Common myeloid progenitor, CD34-positive (primary cell): ENCODE measurements around the gene ARRB2.
A peak's percentile ranks its signal among the peaks of the same experiment; 100 is the strongest.

Experiments
- CTCF ChIA-PET: fragments of 350-600 bp; sonication (Branson Sonifier 250); formaldehyde crosslinking; loops from one replicate; lab custom pipeline; 2021; ENCODE audit warnings: antibody characterized with exemption; lab: Charles Lee
- POLR2A ChIA-PET: fragments of 350-600 bp; sonication (Branson Sonifier 250); formaldehyde crosslinking; loops from one replicate; lab custom pipeline; 2021; ENCODE audit warnings: antibody characterized with exemption; lab: Charles Lee
- DNase-seq, 3 donors: peaks; one replicate each; pipeline versions ENCODE4 v3.0.0 to v3.0.0-alpha.2; 2013
- H3K27ac ChIP-seq, 2 experiments: 1 replicate in 1 of 2; 2 replicates in 1 of 2; pipeline ENCODE4 v1.7.0; 2013; ENCODE audit warnings: inconsistent platforms in 2 of 2, low read length in 2 of 2, mild to moderate bottlenecking in 2 of 2, low read depth in 1 of 2, moderate library complexity in 1 of 2; ENCODE audit not compliant: severe bottlenecking in 2 of 2, insufficient read depth in 1 of 2, poor library complexity in 1 of 2
- H3K27me3 ChIP-seq, 5 experiments: replicated peaks in 2 of 5; 1 replicate in 3 of 5; 2 replicates in 2 of 5; pipeline versions ENCODE4 v1.6.1 to v1.7.0; 2013; ENCODE audit warnings: low read length in 4 of 5, mild to moderate bottlenecking in 2 of 5, moderate library complexity in 2 of 5, inconsistent platforms in 1 of 5; ENCODE audit not compliant: insufficient read depth in 5 of 5, control insufficient read depth in 4 of 5
- H3K36me3 ChIP-seq, 4 experiments: 1 replicate in 2 of 4; 2 replicates in 2 of 4; pipeline versions ENCODE4 v1.6.1 to v1.7.0; 2013; ENCODE audit warnings: low read length in 3 of 4, control low read depth in 1 of 4, mild to moderate bottlenecking in 1 of 4; ENCODE audit not compliant: control insufficient read depth in 4 of 4, insufficient read depth in 4 of 4
- H3K4me1 ChIP-seq, 4 experiments: 1 replicate in 3 of 4; 2 replicates in 1 of 4; pipeline versions ENCODE4 v1.6.1 to v1.7.1; 2013; ENCODE audit warnings: low read length in 3 of 4, mild to moderate bottlenecking in 3 of 4, control low read depth in 1 of 4, inconsistent platforms in 1 of 4, moderate library complexity in 1 of 4; ENCODE audit not compliant: control insufficient read depth in 4 of 4, insufficient read depth in 4 of 4; ENCODE audit errors: control extremely low read depth in 1 of 4
- H3K4me3 ChIP-seq, 7 experiments: 1 replicate in 4 of 7; 2 replicates in 3 of 7; pipeline versions ENCODE4 v1.5.1 to v1.7.0; 2013; ENCODE audit warnings: mild to moderate bottlenecking in 7 of 7, low read length in 6 of 7, moderate library complexity in 6 of 7, inconsistent platforms in 2 of 7, low read depth in 2 of 7, control low read depth in 1 of 7; ENCODE audit not compliant: insufficient read depth in 4 of 7, control insufficient read depth in 1 of 7; ENCODE audit errors: extremely low read depth in 1 of 7
- H3K9me3 ChIP-seq, 5 experiments: 1 replicate in 4 of 5; 2 replicates in 1 of 5; pipeline versions ENCODE4 v1.6.1 to v1.7.1; 2013; ENCODE audit warnings: low read length in 4 of 5, mild to moderate bottlenecking in 2 of 5, inconsistent platforms in 1 of 5, low read depth in 1 of 5, moderate library complexity in 1 of 5; ENCODE audit not compliant: control insufficient read depth in 4 of 5, insufficient read depth in 2 of 5; ENCODE audit errors: control extremely low read depth in 1 of 5
- WGBS: methylation state at CpG from one replicate; pipeline ENCODE4 v1.1.5; 2013; ENCODE audit not compliant: insufficient coverage; 5-methylcytosine and 5-hydroxymethylcytosine counted together

Gene ARRB2

GRCh38 chr17:4747847-4748246 is 37.4 kb downstream of the ARRB2 start:
- ChIA-PET POLR2A (interaction anchor here (0.8 to 1.1 kb wide), 2 partner anchors 15 to 42 kb away, joined by 4 read pairs; no protein-coding TSS in a partner anchor), CTCF (interaction anchor here (0.6 to 2.6 kb wide), 4 partner anchors 36 to 369 kb away, joined by 3 to 9 read pairs (median 4); partner anchors contain the start of gene GLTPD2)
- Histone ChIP-seq H3K4me1 (peaks cover 5 to 25% (median 20%) of the 10 kb centered on the region in 4 experiments), H3K4me3 (peak overlapping the region in 5 of 7 experiments; percentile 7 to 66 (median 22)), H3K27me3 (peaks cover 0 to 20% (median 16%) of the 10 kb centered on the region in 5 experiments), H3K9me3 (no peaks in the 10 kb centered on the region), H3K27ac (no peak overlapping the region), H3K36me3 (no peaks in the 10 kb centered on the region)
- WGBS = 0% methylated on average over 3 of the region's 5 CpGs
- DNase-seq = peak; percentile 53 to 87 (median 85)

DNA sequence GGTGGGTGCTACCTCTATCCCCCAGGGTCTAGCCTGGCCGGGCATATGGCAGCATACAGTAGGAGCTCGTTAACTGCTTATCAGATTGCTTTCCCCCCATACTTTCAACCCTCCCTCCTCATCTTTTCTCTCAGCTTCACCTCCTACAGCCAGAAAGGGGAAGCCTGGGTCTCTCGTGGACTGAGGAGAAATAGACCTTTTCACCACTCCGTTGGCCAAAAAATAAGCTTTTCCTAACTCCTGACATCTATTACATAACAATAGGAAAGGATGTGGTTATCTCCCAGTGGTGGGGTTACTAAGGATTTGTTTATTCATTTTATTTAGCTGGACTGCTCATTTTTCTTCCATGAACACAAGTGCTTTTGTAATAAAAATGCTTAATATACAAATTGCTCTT is 38.3 kb downstream of the ARRB2 start:
- 37% methylated on average over 2 of the region's 4 CpGs for WGBS
- Histone ChIP-seq H3K4me1 (peaks cover 5 to 25% (median 20%) of the 10 kb centered on the region in 4 experiments), H3K36me3 (no peaks in the 10 kb centered on the region), H3K27ac (no peak overlapping the region), H3K9me3 (no peaks in the 10 kb centered on the region), H3K4me3 (peak overlapping the region in 1 of 7 experiments; percentile 30), H3K27me3 (peaks cover 0 to 20% (median 16%) of the 10 kb centered on the region in 5 experiments)
- peak in 1 of 3 donors; percentile 19 for DNase-seq
- ChIA-PET CTCF (interaction anchor here (0.6 to 2.6 kb wide), 5 partner anchors 24 to 140 kb away, joined by 3 to 9 read pairs (median 3); partner anchors contain the start of gene GLTPD2), POLR2A (interaction anchor here (0.8 to 1.1 kb wide), 2 partner anchors 16 to 41 kb away, joined by 4 read pairs; no protein-coding TSS in a partner anchor)

DNA sequence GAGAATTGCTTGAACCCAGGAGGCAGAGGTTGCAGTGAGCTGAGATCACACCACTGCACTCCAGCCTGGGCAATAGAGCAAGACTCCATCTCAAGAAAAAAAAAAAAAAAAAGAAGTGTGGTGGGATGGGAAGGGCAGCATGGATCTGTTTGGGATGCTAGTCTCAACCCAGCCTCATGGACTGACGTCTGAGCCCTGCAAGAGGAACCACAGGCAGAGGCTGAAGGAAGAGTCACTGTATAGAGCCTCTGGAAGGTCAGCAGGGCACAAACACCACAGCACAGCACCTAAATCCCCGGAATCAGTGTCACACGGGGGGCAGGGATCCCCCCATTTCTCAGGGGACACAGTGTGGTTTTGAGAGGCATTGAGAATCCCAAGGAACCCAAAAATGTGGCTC is 40.2 kb downstream of the ARRB2 start:
- Histone ChIP-seq H3K4me3 (no peak overlapping the region), H3K4me1 (peaks cover 5 to 18% (median 13%) of the 10 kb centered on the region in 4 experiments), H3K36me3 (no peaks in the 10 kb centered on the region), H3K27ac (no peak overlapping the region), H3K27me3 (peaks cover 0 to 11% (median 6%) of the 10 kb centered on the region in 5 experiments), H3K9me3 (no peaks in the 10 kb centered on the region)
- 75% methylated on average over 2 of the region's 3 CpGs for WGBS
- no peak for DNase-seq
- ChIA-PET POLR2A (no interaction called here), CTCF (no interaction called here)

DNA sequence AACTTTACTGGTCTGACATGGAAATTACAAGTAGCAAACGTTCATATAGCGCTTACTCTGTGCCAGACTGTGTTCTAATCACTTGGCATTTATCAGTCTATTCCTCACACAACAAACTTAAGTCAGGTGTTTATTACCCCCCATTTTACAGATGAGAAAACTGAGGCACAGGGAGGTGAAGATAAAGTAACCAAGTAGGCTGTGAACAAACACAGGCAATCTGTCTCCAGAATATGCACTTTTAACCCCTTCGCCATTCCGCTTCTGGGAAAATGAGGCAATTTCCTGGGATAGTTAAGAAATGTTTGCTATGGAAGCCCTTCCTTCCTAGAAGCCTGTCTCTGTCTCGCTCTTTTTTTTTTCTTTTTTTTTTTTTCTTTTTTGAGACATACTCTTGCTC is 41.5 kb downstream of the ARRB2 start:
- 94% methylated on average over 3 of the region's 5 CpGs for WGBS
- DNase-seq = no peak
- H3K27me3 ChIP-seq = peaks cover 0 to 10% (median 6%) of the 10 kb centered on the region in 5 experiments

DNA sequence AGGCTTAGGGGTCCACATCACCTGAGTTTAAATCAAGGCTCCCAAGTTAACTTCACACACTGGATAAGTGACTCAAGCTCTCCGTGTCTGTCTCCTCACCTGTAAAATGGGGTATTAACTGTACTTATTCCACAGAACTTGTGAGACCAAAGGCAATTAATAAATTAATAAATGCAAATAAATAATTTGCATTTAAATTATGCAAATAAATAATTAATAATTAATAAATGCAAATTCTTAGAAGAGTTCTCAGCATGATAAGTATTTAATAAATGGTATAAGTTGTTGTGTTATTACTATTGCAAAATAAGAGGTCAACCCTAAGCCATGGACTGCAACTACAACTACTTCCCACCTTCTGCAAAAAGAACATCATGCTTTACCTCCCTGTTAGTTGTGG is 43.0 kb downstream of the ARRB2 start:
- no peaks in the 10 kb centered on the region for H3K36me3 ChIP-seq
- no peak overlapping the region for H3K4me3 ChIP-seq
- WGBS = no CpG with 5 or more reads among the region's 1 CpG
- POLR2A ChIA-PET = no interaction called here
- CTCF ChIA-PET = no interaction called here
- peaks cover 0 to 12% (median 6%) of the 10 kb centered on the region in 5 experiments for H3K27me3 ChIP-seq
- peaks cover 4 to 7% (median 5%) of the 10 kb centered on the region in 4 experiments for H3K4me1 ChIP-seq
- DNase-seq = no peak
- no peak overlapping the region for H3K27ac ChIP-seq
- no peaks in the 10 kb centered on the region for H3K9me3 ChIP-seq

More for the DNA sequence above, 41.5 kb downstream of the ARRB2 start:
- Histone ChIP-seq H3K4me1 (peaks cover 5 to 18% (median 13%) of the 10 kb centered on the region in 4 experiments), H3K4me3 (no peak overlapping the region), H3K9me3 (no peaks in the 10 kb centered on the region), H3K27ac (no peak overlapping the region), H3K36me3 (no peaks in the 10 kb centered on the region)
- CTCF ChIA-PET = interaction anchor here (1.5 kb wide), 1 partner anchor 37 kb away, joined by 3 read pairs; the partner anchor contains the start of gene GLTPD2
- POLR2A ChIA-PET = no interaction called here

DNA sequence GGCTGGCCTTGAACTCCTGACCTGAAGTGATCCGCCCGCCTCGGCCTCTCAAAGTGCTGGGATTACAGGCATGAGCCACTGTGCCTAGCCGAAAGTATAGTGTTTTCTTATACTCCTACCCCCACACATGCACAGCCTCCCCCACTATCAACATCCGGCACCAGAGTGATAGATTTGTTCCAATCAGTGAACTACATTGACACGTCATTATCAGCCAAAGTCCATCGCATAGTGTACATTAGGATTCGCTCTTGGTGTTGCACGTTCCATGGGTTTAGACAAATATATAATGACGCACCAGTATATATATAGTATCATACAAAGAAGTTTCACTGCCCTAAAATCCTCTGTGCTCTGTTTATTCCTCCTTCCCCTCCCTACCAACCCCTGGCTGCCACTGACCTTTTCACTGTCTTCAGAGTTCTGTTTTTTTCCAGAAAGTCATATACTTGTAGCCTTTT is 49.4 kb downstream of the ARRB2 start:
- ChIA-PET CTCF (no interaction called here), POLR2A (no interaction called here)
- H3K36me3 ChIP-seq = no peaks in the 10 kb centered on the region
- H3K4me3 ChIP-seq = no peak overlapping the region
- H3K27ac ChIP-seq = no peak overlapping the region
- DNase-seq = no peak
- 92% methylated on average over 5 of the region's 10 CpGs for WGBS
- no peaks in the 10 kb centered on the region for H3K9me3 ChIP-seq
- H3K4me1 ChIP-seq = peaks cover 0 to 7% (median 4%) of the 10 kb centered on the region in 4 experiments
- H3K27me3 ChIP-seq = peaks cover 0 to 9% (median 0%) of the 10 kb centered on the region in 5 experiments

DNA sequence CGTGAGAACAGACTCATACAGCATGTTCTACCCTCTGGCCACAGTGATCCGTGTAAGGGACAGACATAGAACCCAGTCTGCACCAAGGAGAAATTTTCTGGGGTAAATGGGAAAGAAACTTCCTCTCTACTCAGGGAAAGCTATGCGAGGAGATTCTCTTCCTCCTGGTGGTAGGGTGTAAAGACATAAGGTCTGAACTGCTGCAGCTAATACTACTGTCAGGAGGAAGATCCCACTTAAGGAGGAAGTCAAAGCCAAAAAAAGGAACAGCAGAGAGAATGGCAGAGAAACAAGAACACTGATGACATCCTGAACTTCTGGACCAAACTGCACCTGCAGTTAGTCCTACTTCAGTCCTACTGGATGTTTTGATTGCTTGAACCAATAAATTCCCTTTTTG is 54.2 kb downstream of the ARRB2 start:
- DNase-seq = peak in 2 of 3 donors; percentile 40 to 44
- ChIA-PET POLR2A (no interaction called here), CTCF (interaction anchor here (0.6 to 1.5 kb wide), 5 partner anchors 8 to 168 kb away, joined by 3 to 4 read pairs (median 3); no protein-coding TSS in a partner anchor)
- no peak overlapping the region for H3K27ac ChIP-seq
- no peaks in the 10 kb centered on the region for H3K36me3 ChIP-seq
- H3K4me1 ChIP-seq = peaks cover 0 to 12% (median 8%) of the 10 kb centered on the region in 4 experiments
- H3K27me3 ChIP-seq = peaks cover 0 to 2% (median 0%) of the 10 kb centered on the region in 5 experiments
- no peak overlapping the region for H3K4me3 ChIP-seq
- no peaks in the 10 kb centered on the region for H3K9me3 ChIP-seq
- WGBS = no CpG with 5 or more reads among the region's 3 CpGs
